SH-SY5Y (cell line): ENCODE measurements around the gene SERBP1.

Experiments
- GATA2 ChIP-seq: IDR thresholded peaks from 2 replicates; pipeline ENCODE4 v1.6.1; 2011; ENCODE audit warnings: mild to moderate bottlenecking, low read depth, low read length
- GATA3 ChIP-seq: IDR thresholded peaks from 2 replicates; pipeline ENCODE4 v1.6.1; 2011; ENCODE audit warnings: low read depth, mild to moderate bottlenecking, low read length, moderate library complexity

GRCh38 chr1:67429528-67430357 is 459 bp downstream of the SERBP1 start:
- no peak for TF ChIP-seq GATA2
- no peak for TF ChIP-seq GATA3
